CD4-positive, alpha-beta T cell treated with Interferon gamma for 1 hour (primary cell): ENCODE data around the gene AGRN.
"Not testable (repeated sequence)": the region's sequence is repeated elsewhere in the genome, so short reads cannot be mapped to it uniquely, and the experiment has no call there.

Source experiments
- DNase-seq: peaks from one replicate; pipeline ENCODE4 v3.0.0-alpha.2; 2020

AGRN gene

DNA sequence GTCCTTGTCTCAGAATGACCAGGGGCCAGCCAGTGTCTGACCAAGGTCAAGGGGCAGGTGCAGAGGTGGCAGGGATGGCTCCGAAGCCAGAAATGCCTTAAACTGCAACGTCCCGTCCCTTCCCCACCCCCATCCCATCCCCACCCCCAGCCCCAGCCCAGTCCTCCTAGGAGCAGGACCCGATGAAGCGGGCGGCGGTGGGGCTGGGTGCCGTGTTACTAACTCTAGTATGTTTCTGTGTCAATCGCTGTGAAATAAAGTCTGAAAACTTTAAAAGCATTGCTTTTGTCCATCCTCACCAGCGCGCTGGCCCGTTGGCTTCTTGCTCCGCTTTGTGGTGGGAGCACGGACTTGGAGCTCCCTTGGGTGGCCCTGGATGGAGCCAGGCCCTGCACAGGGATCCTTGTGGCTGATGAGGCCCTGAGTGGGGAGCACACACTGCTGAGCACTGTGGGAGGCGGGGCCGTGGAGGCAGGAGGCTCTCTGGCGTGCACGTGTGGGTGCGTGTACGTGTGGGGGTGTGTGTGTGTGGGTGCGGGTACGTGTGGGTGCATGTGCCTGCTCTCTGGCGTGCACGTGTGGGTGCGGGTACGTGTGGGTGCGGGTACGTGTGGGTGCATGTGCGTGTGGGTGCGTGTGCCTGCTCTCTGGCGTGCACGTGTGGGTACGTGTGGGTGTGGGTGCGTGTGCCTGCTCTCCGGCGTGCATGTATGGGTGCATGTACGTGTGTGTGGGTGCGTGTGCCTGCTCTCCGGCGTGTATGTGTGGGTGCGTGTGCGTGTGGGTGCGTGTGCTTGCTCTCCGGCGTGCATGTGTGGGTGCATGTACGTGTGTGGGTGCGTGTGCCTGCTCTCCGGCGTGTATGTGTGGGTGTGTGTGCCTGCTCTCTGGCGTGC is 36.2 kb downstream of the AGRN start:
- DNase-seq: no peak

DNA sequence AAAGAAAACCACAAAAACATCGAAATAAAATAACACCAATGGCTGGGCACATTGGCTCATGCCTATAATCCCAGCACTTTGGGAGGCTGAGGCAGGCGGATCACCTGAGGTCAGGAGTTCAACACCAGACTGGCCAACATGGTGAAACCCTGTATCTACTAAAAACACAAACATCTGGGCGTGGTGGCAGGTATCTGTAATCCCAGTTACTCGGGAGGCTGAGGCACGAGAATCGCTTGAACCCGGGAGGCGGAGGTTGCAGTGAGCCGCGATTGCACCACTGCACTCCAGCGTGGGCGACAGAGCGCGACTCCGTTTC is 37.8 kb downstream of the AGRN start:
- not testable (repeated sequence) for DNase-seq

DNA sequence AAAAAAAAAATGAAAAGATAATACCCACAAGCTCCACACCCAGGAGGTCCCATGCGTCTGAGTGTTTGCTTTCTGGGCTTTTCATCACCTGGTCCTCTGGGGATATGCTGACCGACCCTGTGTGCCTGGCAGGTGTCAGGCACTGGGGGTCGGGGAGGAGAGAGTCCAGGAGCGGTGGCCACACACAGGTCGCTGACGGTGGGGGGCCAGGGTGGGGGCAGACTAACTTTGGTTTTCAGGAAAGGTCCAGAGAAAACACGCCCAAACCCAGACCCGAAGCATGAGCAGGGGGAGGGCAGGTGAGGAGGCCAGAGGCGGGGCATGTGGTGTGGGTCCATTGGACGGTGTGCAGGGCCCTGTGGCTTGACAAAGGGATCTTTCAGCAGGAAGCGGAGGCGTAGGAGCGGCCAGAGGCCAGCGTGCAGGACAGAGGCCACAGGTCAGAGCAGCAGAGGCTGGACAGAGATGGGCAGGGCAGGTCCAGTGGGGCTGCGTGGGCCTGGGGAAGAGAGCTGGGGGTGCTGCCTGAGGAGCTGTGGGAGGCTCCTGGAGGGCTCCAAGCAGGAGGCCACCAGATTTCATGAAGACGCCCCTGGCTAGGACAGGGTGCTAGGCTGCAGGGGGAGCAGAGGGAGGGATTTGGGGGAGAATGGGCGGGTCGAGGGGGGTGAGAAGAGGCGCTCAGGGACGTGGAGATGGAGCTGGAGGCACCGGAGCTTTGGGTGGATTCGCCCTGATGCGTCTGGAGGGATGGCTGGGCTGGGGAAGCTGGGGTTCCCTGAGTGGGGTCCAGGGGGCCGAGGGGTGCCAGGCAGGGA is 38.4 kb downstream of the AGRN start:
- DNase-seq: no peak

DNA sequence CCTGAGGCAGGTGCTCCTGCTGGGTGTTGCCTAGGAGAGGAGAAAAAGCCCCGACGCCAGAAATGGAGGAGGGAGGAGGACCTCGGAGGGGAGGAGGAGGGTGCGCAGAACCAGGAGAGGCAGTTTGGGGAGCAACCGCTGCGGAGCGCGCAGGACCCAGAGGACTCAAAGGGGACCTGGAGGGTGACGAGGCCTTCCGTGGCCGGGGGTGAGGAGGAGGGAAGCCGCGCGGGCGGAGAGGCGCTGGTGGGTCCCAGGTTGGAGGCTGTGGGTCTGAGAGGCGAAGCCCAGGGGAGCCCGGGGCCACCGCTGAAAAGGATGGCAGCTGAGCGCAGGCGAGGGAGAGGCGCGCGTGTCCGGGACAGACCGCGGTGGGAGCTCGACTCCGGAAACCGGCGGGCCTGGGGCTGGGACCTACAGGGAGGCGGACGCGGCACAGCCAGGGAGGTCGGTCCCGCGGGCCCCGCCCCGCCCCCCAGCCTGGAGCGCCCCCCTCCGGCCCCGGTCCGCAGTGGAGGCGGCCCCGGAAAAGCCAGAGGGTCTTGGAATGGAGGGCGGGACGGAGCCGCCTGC is 39.1 kb downstream of the AGRN start:
- no peak for DNase-seq

DNA sequence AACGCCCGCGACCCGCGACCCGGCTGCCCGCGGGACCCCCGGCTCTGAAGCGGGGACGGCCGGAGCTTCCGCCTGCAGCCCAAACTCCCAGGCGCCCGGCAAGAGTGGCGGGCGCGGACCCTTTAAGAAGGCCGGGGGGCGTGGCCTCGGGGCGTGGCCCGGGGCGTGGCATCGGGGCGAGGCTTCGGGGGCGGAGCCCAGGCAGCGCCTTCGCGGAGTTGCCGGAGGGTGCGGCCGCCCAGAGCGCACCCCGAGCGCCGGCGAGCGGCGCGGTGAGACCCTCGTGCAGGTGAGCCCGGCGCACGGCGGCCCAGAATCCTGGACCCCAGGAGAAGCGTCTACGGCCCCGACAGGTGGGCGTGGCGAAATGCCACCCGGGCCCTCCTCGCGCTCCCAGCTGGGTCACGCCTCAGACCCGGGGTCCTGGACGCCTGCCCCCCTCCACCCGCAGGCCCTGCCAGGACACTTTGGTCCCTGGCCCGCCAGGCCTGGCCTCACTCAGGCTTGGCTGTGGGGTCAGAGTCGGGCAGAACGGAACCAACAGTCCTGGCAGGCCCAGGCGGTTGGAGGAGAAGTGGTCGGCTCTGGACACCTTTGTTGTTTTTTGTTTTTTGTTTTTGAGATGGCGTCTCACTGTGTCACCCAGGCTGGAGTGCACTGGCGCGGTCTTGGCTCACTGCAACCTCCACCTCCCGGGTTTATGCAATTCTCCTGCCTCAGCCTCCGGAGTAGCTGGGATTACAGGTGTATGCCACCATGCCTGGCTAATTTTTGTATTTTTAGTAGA is 39.8 kb downstream of the AGRN start:
- peak; percentile 88 for DNase-seq

DNA sequence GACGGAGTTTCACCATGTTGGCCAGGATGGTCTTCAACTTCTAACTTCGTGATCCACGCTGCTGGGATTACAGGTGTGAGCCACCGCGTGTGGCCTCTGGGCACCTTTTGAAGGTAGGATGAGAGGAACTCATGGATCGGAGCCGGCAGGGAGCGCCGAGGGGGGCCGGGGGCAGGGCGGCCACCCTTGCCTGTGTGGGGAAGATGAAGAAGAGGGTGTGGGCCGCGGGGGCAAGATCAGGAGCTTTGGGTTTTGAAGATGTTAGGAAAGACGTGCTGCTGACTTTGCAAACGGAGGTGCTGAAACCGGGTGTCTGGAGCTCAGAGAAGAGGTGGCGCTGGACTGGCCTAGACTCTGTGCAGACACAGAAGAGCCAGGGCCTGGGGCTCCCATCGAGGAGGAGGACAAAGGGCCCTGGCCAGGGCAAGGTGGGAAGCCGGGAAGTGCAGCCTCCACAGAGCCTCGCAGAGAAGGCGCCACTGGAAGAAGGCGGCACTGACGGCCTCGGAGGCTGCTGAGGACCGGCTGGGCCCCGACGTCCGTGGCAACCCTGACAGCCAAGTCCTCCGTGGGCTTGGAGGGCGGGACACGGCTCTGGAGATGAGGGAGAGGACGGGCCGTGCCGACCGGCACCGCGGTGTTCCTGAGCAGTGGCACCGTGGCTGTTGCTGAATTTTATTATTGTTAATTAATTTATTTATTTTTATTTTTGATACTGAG is 40.5 kb downstream of the AGRN start:
- no peak for DNase-seq

DNA sequence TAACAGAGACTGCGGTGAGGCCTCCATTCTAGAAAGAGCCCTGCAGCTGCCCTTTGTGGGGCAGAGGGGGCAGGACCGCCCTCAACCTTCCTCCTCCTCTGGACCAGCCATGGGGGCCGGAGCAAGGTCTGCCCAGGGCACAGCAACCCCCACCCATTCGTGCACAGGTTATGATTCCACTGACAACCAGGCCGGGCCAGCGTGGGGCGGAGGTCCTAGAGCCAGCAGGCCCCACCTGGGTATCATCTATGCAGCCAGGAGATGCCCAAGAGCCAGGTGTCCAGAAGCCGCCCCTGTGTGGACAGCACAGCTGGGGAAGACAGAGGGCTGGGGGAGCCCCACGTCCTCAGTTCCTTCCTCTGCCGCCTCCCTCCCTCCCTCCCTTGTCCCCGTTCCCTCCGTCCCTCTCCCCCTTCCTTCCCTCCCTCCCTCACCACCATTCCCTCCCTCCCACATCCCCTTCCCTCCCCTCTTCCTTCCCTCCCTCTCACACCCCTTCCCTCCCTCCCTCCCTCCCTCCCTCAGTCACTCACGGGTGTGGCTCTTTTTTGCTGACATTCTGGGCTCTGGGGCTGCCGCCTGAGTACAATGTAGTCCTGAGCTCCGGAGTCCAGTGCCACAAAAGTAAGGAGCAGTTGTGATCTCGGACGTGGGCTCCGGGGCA is 41.9 kb downstream of the AGRN start:
- DNase-seq: no peak

DNA sequence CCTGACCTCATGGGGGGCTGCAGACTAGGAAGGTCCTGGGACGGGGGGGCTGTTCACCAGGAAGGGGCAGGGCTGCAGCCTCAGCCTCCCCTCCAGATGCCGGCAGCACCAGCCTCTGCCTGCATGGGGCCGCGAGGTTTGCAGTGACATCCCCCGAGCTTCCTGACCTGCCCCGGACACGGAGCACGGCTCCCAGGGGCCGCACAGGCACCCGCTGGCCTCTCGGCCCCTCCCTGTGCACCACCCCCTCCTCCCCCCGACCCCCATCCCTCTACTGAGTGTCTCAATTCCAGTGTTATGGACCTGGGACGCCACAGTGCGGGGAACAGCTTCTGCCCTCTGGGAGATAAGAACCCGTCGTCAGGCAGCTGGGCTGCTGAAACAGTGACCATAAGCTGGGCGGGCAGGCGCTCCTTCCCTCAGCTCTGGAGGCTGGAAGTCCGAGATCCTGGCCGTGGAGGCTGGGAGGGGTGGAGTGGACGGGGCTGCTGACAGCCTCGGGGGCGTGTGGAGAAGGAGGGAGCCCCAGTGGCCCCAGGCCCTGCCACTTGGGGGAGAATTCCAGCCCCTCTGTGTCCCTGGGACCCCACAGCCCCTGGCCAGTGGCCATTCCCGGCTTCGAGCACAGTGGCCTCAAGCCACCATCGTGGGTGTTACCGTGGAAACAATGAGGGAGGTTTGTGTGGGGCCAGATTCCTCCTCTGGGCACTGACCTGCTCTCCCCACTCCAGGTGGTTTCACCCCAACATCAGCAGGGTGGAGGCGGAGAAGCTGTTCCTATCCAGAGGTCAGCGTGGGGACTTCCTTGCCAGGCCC is 42.6 kb downstream of the AGRN start:
- no peak for DNase-seq

DNA sequence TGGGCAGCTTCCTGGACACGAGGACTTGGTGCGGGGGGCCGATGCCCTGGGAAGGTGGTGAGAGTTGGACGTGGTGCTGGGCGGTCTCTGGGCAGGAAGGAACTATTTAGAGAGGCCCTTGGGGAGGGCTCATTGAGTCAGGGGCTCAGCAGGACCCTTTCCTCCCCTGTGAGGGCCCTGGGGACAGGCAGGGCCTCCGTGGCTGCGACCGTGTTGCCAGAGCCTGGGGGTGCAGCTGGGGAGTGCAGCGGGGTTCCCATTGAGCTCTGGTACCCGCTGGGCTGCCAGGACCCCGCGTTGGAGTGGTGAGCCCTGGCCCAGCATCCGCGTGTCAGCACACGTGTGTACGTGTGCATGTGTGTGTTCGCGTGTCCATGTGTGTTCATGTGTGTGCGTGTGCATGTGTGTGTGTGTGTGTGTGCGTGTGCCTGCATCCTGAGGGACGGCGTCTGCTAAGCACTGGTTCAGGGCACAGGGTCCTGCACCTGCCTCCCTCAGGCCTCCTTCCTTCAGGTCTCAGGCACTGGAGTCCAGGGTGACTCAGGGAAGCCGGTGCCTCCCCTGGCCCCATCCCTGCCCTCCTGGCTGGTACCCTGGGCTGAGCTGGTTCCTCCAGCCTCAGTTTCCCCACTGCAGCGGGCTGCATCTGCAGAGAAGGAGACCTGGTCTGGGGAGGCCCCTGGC is 43.5 kb downstream of the AGRN start:
- no peak for DNase-seq

DNA sequence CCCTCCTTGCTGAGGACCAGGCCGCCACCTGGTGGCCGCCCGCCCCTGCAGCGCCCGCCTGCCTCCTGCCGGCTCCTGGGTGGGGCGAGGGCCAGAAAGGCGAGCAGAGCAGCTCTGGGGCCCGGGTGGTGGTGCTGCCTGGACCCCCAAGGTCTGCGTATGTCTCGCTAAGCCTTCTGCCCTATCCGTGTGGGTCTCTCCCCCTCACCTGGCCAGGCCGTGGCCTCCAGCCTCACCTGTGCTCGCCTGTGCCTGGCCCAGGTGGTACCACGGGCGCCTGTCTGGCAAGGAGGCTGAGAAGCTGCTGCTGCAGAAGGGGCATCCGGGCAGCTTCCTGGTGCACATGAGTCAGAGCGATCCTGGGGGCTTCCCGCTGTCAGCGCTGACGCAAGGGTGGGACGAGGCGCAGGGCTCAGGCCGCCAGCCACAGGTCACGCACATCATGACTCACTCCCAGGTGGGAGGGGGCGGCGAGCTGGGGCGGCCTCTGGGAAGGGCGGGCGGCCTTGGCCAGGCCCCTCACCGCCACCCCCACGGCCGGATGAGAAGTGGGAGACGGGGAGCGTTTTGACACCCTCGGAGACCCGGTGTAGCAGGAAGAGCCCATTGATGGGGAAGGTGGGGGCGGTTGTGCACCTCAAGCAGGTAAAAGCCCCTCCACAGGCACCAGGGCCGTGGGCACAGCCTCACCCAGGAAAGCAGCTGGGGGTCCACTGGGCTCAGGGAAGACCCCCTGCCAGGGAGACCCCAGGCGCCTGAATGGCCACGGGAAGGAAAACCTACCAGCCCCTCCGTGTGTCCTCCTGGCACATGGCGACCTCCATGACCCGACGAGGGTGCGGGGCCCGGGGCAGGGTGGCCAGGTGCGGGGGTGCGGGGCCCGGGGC is 44.3 kb downstream of the AGRN start:
- DNase-seq: peak; percentile 84

DNA sequence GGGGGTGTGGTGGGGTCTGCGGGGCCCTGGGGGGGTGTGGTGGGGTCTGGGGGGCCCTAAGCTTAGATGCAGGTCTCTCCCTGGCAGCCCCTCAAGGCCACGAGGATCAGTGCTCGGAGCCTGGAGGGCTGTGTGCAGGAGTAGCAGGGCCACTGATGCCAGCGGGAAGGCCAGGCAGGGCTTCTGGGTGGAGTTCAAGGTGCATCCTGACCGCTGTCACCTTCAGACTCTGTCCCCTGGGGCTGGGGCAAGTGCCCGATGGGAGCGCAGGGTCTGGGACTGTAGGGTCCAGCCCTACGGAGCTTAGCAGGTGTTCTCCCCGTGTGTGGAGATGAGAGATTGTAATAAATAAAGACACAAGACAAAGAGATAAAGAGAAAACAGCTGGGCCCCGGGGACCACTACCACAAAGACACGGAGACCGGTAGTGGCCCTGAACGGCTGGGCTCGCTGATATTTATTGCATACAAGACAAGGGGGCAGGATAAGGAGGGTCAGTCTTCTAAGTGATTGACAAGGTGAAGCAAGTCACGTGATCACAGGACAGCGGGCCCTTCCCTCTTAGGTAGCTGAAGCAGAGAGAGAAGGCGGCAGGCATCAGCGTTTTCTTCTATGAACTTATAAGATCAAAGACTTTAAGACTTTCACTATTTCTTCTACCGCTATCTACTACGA is 45.5 kb downstream of the AGRN start:
- no peak for DNase-seq

DNA sequence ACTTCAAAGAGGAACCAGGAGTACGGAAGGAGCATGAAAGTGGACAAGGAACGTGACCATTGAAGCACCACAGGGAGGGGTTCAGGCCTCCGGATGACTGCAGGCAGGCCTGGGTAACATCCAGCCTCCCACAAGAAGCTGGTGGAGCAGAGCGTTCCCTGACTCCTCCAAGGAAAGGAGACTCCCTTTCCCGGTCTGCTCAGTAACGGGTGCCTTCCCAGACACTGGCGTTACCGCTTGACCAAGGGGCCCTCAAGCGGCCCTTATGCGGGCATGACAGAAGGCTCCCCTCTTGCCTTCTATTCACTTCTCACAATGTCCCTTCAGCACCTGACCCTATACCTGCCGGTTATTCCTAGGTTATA is 46.0 kb downstream of the AGRN start:
- not testable (repeated sequence) for DNase-seq

DNA sequence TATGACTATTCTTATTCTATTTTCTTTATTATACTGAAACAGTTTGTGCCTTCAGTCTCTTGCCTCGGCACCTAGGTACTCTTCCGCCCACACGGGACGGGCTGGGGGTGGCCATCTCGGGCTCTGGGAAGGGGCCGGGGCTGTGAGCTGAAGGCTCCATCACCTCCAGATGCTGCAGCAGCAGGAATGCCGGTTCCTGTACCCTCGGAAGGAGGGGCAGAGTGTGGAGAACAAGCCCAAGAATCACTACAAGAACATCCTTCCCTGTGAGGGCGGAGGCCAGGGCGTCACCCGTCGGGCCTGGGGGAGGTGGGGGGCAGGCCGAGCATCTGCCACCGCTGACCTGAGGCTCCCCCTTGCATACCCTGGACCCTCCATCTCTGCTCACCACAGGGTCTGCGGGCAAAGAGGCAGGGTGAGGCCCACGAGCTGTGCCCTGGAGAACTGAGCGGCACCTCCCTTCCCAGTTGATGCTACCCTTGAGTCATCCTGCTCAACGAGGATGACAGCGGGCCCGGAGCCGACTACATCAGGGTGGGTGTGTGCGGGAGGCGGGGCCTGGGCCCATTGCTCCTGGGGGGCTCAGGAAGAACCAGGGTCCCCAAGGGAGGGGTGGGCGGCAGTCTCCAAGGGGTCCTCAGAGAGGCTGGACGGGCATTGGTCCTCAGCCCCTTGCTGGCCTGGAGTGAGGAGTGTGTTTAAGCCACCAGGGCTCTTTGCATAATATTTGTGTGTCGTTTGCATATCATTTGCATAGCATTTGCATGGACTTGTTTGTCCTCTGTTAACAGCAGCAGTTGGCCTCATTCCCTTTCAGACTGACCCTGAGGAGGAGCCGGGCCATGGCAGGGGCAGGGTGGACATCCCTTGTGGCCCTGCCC is 46.7 kb downstream of the AGRN start:
- no peak for DNase-seq

DNA sequence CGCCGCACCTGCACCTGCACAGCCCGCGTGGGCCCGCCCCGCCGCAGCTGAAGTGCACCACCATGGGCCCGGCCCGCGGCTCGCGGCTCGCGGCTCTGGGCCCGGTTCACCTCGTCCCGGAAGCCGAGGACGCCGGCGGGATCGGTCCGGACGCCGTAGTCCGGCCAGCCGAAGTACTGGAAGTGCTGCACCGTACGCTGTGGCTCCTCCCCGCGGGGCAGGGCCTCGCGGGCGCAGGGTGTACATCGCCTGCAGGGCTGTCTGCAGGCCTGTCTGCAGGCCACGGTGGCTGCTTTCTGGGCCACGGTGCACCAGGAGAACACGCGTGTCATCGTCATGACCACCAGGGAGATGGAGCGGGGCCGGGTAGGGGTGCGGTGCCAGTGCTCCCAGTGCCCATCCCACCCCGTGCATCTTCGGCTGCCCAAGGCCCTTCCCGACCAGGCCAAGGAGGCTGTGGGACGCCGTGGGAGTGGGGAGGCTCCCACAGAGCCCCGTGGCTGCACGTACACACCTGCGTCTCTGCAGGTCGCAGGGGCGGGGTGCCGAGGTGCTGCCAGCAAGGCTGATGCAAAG is 47.5 kb downstream of the AGRN start:
- DNase-seq: no peak

DNA sequence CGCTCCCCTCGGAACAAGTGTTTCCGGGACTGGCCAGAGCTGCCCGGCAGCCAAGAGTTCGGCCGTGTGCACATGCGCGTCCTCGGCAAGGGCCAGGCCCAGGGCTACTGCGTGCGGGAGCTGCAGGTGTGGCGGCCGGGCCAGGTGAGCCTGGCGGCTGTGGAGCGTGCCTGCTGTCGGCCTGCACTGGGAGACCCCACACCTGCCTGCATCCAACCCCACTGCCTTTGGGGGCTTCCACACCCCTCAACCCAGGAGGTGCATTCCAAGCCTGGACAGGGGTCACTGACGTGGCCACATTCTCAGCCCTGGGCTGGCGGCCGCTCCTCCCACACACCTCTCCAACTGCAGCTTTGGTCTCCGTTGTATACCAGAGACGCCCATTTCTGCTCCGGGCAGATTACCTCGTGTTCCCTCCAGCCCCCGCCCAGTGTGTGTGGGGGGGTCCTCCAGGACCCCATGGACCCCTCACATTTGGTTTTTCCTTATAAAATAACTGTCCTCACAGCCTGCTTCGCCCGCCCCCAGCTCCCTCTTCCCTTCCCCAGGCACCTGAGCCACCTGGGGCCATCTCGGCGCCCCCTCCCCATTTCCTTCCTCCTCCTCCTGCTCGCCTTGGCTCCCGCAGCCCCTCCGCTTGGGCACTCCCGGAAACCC is 48.1 kb downstream of the AGRN start:
- DNase-seq: no peak

DNA sequence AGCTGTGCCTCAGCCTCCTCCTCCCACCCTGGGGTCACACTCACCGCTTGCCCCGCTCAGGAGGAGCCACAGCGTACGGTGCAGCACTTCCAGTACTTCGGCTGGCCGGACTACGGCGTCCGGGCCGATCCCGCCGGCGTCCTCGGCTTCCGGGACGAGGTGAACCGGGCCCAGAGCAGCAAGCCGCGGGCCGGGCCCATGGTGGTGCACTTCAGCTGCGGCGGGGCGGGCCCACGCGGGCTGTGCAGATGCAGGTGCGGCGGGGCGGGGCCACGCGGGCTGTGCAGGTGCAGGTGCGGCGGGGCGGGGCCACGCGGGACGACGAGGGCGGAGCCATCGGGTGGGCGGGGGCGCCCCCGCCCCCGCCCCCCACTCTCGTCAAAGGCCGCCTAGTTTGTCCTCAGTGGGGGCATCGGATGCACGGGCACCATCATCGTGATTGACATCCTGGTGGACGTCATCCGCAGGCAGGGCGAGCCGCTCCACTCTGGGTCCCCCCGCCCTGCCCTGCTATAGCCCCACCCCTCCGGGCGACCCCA is 48.7 kb downstream of the AGRN start:
- DNase-seq: peak; percentile 77
